HG03135 (cell line): Measurements from ENCODE around the gene DPM3.
"Not testable (repeated sequence)": the region's sequence is repeated elsewhere in the genome, so short reads cannot be mapped to it uniquely, and the experiment has no call there.

Source experiments
- ATAC-seq: cut with Tn5 transposase; IDR thresholded peaks from one replicate; pipeline ENCODE4 v1.9.1; 2021; ENCODE audit warnings: mild to moderate bottlenecking, moderate library complexity; ENCODE audit not compliant: unreplicated experiment

Gene DPM3

DNA sequence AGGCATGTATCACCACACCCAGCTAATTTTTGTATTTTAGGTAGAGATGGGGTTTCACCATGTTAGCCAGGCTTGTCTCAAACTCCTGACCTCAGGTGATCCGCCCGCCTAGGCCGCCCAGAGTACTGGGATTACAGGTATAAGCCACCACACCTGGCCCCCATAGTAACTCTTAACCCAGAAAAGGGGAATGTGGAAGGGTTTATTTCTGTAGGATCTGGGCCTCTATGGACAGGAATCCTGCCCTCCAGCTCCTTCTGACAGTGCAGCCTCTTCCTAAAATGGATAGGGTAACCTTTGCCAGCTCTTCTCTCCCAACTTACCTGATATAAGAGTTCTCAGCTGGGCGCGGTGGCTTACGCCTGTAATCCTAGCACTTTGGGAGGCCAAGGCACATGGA, 22.3 kb upstream of the DPM3 start:
- not testable (repeated sequence) for ATAC-seq

DNA sequence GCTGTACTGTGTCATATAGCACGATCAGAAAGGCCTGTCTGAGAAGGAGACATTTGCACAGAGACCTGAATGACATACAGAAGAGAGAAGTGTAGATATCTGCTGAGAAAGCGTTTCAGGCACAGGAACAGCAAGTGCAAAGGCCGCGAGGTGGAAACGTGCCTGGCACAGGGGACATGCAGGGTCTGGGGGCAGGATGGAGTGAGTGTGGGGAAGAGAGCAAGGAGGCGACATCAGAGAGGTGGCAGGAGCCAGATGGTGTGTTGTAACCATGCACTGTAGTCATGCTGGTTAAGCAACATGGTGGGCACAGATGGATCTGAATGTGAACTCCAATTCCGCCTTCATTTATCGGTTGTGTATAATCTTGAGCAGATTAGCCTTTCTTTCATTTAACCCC, 19.8 kb upstream of the DPM3 start:
- no peak for ATAC-seq

- no peak for ATAC-seq
These were observed 18.7 kb upstream of the DPM3 start for GRCh38 chr1:155158991-155159390.

- ATAC-seq, result not testable (repeated sequence)
These were observed 15.8 kb upstream of the DPM3 start for GRCh38 chr1:155155996-155156643.

GRCh38 chr1:155145491-155145890, 5.2 kb upstream of the DPM3 start:
- ATAC-seq, result no peak

DNA sequence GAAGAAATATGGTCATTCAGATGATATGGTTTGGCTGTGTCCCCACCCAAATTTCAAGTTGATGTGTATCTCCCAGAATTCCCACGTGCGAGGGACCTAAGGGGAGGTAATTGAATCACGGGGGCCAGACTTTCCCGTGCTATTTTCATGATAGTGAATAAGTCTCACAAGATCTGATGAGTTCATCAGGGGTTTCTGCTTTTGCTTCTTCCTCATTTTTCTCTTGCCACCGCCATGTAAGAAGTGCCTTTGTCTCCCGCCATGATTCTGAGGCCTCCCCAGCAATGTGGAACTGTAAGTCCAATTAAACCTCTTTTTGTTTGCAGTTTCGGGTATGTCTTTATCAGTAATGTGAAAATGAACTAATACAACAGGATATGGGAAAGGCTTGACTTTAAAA, 1.4 kb upstream of the DPM3 start:
- ATAC-seq, result no peak

- ATAC-seq, result no peak
These were observed 261 bp upstream of the DPM3 start for GRCh38 chr1:155140630-155140953.

DNA sequence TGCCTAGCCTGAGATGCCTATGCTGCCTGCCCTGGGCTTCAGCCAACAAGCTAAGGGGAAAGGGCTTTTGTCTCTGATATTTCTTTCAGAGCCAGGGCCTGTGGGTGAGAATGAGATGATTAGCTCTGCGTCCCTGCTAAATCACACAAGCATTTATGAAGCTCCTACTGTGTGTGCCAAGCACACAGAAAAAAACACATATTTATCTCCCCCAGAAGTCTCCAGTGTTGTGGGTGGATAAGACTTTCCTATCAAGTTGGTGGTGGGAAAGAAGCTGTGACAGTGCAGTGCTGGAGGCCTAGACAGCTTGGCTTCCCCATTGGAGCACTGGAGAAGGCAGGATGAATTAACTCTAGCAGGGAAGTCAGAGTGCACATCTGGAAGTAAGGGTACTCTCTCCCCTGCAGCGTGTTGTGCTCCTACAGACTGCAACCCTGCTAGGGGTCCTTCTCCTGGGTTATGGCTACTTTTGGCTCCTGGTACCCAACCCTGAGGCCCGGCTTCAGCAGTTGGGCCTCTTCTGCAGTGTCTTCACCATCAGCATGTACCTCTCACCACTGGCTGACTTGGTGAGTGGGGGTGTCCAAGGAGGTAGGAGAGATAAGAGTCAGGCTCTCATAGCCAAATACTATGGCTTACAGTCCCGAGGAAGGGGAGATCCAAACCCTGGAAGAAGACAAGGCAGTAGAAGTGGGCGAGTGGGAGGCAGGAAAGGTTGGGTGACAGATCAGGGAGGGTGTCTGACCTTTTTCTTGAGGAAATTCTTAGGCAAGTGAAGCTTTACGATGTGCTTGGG, 3.0 kb downstream of the DPM3 start:
- ATAC-seq, result no peak

GRCh38 chr1:155136748-155137147, 3.6 kb downstream of the DPM3 start:
- ATAC-seq, result no peak

GRCh38 chr1:155135415-155136028, 4.8 kb downstream of the DPM3 start, which contains the start of gene SLC50A1:
SLC50A1 (plus strand) TSS chr1:155135852; CDS start chr1:155135912, 60 bp downstream.
- peak; percentile 74 for ATAC-seq

DNA sequence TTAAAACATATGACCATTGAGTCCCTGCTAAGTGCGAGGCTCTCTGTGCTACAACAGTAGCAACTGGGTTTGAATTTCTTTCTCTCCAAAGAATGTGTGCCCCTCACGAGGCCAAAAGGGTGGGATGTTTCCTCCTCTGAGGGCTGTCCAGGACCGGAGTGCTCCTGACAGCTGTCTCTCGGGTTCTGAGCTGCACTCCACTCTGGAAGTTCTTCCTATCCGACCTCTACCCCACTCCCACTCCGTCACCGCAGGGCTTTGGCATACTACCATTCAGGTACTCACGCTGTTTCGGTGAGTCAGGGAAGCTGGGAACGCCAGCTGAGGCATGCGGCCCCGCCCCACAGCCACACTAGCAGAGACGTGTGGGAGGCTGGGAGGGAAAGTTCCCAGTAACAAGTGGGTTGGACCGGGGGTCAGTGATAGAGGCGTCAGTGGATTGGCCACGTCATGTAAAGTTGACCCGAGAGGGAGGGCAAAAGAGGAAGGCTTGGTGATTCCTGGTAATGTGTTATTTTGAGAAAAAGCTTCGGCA, 5.4 kb downstream of the DPM3 start:
- no peak for ATAC-seq

DNA sequence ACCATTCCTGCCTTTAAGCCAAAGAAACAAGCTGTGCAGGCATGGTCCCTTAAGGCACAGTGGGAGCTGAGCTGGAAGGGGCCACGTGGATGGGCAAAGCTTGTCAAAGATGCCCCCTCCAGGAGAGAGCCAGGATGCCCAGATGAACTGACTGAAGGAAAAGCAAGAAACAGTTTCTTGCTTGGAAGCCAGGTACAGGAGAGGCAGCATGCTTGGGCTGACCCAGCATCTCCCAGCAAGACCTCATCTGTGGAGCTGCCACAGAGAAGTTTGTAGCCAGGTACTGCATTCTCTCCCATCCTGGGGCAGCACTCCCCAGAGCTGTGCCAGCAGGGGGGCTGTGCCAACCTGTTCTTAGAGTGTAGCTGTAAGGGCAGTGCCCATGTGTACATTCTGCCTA, 6.0 kb downstream of the DPM3 start:
- no peak for ATAC-seq

DNA sequence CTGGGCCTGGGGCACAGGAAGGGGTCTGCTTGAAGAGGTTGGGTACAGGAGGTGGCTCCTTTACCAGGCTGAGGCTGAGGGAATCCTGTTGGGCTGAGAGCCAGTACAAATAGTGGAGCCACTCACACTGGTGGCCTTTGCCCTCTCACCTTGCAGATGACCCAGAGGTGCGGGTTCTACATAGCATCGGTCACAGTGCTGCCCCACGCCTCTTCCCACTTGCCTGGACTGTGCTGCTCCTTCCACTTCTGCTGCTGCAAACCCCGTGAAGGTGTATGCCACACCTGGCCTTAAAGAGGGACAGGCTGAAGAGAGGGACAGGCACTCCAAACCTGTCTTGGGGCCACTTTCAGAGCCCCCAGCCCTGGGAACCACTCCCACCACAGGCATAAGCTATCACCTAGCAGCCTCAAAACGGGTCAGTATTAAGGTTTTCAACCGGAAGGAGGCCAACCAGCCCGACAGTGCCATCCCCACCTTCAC, 6.5 kb downstream of the DPM3 start:
- no peak for ATAC-seq

DNA sequence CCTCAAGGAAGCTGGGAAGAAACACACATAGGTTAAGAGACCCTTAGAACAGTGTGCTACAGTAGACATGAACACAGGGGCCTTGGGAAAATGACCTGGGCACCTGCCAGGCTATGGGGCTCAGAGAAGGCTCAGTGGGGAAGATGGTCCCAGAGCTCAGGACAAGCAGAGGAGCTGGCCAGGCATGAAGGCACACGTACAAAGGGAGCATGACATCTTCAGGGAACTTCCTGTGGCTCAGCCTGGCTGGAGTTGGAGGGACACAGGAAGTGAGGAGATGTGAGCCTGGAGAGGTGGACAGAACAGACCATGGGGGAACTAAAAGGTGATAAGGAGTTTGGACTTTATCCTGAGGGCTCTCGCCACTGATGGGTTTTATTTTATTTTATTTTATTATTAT, 8.5 kb downstream of the DPM3 start:
- no peak for ATAC-seq

DNA sequence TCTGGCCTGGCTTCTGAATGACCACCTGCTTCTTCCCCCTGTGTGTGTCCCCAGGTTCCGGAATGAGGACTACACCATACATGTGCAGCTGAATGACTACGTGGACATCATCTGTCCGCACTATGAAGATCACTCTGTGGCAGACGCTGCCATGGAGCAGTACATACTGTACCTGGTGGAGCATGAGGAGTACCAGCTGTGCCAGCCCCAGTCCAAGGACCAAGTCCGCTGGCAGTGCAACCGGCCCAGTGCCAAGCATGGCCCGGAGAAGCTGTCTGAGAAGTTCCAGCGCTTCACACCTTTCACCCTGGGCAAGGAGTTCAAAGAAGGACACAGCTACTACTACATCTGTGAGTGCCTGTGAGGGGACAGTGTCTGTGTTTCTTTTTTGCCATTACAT, 9.0 kb downstream of the DPM3 start:
- no peak for ATAC-seq

DNA sequence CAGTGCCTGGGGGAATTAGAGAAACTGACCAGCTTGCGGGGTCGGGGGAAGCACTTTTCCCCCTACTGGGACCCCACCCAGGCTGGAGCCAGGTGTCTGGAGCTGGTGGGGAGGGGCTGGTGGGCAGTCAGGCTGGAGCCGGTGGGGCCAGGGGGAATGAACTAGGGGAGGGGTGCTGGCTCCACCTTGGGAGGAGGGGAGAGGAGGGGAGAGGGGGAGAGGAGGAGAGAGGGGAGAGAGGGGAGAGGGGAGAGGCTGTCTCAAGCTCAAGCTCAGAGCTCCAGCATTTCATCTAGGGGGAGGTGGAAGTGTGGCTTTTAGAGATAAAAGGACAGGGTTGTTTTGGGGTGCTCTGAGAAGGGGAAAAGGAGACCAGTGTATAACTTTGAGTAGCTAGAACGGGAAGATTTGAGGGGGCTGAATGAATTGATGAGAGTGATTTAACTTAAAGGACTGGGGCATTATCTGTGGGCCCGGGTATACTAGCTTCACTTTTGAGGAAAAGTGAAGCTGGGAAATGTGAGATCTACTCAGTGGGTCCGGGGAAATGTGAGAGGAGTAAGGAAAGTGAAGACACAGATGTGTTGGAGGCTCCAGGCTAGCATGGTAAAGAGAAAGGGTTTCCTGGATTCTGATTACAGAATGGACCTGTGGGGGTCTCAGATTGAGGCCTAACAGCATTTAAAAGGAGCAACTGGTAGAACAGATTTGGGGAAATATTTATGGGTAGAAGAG, 9.9 kb downstream of the DPM3 start:
- no peak for ATAC-seq

GRCh38 chr1:155128755-155129473, 11.4 kb downstream of the DPM3 start:
- ATAC-seq, result no peak

DNA sequence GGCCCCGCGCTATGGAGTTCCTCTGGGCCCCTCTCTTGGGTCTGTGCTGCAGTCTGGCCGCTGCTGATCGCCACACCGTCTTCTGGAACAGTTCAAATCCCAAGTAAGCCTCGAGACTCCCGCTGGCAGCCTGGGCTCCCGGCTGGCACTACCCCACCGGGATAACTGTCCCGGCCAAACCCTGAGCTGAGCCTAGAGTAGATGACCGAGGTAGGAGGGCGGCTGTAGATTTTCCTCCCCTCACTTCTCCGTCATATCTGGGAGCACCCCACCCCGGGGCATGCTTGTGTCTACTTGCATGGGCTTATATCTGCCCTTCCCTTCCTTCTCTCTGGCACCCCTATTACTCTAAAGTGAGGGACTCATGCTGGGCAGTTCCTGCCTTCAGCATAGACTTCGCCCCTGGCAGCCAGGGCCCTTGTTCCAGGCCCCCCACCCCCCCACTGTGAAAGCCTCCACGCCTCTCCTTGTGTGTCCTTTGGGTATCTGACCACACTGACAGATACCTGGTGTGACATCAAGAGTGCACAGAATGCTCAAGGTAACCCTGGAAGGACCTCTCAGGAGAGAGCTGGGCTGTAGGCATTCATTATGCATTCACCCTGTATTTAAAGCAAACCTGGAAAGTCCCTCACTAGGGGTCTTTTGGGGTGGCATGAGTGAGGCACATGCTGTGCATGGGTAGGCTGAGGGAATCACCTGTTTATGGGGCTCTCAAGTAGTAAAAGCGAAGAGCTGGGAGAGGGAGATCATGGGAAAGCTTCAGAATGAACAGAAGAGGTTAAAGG, 12.2 kb downstream of the DPM3 start:
- no peak for ATAC-seq

DNA sequence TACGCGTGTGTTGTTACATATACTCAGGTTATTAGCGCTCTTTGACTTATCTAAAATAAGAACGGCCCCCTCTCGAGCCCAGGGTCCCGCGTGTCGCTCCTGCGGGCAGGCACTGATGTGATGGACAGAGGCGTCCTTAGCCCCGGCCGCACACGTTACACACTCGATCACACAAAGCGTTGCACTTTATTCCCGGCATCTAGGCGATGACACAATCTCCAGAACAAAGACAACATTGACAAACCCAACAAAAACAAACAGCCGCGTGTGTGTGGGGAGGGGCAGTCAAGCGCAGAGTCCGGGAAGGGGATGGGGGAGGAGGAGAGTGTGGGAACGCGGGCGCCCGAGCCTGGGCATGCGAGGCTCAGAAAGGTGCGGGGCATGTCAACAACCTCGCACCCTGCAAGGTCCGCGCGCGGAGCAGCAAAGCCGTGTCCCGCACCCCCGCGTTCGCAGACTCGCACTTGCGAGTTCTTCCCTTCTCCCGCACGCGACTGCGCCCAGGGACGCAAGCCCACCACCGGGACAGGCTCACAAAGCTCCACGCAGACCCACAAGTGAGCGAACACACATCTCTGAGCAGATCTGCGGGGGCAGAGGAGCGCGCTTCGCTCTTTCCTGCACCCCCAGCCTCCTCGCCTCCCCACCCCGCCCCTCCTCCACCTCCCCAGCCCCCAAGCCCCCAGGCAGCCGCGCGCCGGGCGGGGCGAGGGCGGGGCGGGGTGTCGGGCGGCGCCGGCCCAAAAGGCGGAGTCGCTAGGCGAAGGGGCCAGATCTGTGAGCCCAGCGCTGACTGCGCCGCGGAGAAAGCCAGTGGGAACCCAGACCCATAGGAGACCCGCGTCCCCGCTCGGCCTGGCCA, 13.0 kb downstream of the DPM3 start, which contains the start of gene EFNA1:
Gene EFNA1, plus strand, starts transcription at position 772 of the 862 bp plus-strand sequence. CDS start 102 bp downstream, outside the sequence.
- no peak for ATAC-seq
